ENCODE measurements around the gene GDNF.
A peak's percentile ranks its signal among the peaks of the same experiment; 100 is the strongest.

Gene GDNF

DNA sequence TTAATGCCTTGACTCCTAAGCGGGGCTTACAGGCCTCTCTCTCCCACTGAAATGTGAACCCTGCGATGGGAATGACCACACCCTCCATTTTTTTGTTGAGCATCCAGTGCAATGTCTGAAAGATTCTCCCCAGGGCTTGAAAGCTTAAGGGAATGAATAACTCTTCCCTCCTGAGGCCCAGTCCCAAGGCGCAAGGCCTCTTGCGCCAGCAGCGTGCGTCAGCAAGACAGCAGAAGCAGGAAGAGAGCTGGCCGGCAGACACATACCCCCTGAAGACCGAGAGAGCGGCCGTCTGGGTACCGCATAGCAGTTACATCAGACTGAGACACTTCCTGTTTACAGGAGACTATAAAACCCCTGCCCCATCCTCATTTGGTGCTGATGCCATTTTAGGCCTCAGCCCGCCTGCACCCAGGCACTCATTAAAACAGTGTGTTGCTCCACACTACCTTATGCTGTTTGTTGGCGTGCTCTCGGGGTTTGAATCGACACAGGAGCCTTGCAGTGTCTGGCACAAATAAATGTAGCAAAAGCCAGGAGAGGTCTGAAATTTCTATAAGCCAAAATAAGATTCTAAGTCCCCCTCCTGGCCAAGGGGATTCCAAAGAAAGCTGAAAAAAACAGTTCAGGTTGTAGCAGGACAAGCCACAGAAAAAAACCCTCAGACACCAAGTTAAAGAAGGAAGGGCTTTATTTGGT is 62.3 kb downstream of the GDNF start:
- peak; percentile 86 for DNase-seq

DNA sequence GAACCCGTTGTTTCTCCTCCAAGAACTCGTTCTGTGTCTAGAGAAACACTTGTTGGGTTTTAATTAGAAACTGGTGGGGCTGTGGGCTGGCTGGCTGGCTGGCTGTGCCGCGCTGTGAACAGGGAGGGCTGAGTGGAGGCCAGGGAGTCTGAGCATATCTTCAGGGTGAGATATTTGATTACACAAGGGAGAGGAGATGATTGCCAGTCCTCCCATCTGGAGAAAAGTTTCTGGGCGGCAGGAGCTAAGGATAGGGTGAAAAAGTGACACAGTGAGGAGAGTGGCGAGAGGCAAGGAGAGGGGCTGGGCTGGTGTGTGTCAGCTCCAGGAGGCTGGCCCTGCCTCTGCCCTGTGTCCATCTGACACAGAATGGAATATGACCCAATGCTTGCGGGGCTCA is 63.0 kb downstream of the GDNF start:
- DNase-seq: peak; percentile 95

DNA sequence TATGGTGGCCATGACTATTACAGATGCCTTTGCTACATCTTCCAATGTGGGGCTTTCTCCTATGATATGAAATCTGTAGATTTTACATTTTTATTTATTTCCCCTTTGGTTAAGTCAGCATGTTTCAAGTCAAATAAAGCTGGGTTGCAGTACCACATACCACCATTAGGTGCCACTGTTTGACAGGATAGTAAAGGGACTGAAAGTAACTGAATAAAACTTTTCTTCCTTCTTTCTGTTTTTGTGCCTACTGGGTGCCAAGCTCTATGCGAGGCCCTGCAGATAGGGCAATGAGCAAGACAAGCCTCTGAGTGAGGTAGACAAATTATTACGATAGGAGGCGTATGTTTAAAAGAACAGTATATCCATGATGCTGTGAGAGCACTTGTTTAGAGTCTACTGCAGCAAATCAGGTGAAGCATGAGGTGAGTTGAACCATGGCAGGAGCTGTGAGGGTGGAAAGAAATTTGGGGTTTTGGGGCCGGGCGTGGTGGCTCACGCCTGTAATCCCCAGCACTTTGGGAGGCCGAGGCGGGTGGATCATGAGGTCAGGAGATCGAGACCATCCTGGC is 64.8 kb downstream of the GDNF start:
- DNase-seq: peak; percentile 45

DNA sequence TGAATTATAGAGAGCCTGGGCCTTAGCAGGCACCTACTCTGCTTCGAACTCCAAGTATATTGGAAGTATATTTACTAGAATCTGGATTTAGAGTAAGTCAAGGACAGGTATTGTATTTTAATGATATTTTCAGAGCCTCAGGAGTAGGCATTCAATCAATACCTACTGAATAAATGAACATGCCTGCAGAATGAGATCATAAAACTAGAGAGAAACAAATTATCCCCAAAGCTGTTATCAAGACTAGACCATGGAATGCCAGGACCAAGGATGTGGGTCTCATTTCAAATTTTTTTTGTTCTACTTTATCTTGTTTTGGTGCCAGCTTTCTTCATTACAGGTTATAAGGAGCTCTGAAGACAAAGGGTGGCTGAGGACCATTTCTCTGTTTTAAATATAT is 66.0 kb downstream of the GDNF start:
- DNase-seq: no peak

DNA sequence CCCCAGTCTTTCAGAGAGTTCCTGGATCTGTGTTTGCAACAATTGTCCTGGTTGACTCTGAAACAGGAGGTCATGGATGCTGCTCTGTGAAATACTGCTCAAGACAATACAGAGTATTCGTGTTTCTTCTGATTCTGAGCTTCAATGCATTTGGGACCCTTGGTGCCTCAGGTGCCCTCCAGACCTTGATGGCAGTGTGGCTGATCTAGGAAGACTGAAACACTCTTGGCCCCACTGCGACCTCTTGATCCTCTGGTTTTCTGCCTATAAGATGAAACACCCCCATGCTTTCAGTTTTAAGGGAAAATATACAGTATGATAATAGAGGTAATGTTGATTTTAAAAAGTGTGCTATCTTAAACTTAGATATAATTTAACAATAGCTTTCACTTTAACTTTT is 67.6 kb downstream of the GDNF start:
- no peak for DNase-seq

DNA sequence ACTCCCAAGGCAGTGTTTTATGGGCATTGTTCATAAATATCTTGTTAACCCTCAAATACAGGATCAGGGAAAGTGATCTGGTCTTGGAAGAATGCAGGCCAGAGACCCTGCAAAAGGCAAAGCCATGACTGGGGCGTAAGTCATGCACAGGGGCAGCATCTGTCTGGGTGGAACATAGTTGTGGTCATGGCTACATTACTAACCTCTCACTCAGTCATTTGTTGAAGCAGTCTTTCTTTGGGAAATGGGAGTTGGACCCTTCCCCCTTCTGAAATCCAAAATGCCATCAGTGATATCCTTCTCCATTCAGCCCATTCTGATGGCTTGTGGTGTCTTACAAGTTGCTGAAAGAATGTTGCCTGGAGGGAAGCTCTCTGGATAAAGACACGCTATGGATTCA is 68.1 kb downstream of the GDNF start:
- peak; percentile 100 for DNase-seq

DNA sequence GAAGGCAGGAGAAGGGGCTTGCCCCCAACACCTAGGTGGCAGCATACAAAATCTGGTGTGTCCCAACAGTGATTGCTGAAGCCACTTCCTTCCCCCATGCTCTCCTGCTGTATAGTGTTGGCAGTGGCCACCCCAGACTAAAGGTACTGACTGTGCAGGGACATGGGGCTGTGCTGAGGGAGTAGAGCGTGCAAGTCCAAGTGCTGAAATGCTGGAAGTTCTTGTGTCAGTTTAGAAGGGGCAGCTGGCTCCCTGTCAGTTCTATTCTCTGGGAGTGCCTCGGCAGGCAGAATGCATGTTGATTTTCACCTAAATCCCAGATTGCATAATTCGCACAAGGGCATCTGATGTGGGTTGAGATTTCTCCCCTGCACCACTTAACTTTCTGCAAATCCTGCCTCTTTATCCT is 68.6 kb downstream of the GDNF start:
- DNase-seq: peak; percentile 55

DNA sequence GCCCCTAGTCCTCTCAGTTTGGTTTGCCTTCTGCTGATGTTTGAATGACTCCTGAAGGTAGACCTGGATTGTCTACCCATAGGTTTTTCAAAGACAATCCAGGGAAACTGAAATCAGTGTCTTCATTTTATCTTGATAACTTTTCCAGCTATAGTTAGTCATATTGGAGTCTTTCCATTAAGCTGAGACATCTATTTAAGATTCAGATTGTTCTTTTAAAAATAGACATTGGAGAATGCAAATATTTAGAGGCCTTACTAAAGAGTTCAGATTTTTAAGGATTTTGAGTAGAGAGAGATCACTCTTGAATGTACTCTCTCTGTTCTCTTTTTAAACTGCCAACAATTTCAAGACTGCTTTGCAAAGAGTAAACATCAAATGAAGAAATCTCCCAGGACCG is 69.1 kb downstream of the GDNF start:
- DNase-seq: peak; percentile 50

DNA sequence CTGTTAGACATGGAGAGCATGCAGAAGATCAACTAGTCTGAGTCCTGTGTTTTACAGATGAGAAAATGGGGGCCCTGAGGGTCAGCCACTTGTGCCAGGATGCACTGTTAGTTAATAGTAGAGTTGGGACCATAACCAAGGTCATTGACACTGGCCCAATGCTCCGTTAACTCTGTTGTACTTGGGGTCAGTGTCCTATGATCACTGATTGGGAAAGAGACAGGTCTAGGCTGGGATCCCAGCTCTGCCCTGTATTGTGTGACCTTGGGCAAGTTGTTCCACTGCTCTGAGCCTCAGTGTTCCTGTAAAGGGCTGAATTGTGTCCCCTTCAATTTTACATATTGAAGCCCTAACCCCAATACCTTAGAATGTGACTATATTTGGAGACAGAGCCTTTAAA is 70.0 kb downstream of the GDNF start:
- DNase-seq: no peak

DNA sequence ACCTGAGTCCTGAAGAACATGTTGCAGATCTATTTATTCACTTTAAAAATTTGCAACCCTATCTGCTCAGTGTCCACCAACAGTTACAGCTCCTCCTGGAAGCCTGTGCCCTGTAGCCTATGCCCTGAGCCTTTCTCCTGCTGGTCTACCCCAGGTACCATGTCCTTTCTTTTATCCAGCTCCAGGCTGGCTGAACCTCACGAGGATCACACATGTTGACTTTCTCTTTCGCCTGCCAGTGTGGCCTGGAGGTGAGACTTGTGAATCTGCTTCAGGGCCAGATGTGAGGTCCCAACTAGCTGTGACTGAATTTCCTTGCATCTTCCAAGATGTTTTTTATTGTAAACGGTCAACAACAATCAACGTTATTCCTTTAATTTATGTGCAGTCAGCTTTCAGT is 70.7 kb downstream of the GDNF start:
- no peak for DNase-seq

DNA sequence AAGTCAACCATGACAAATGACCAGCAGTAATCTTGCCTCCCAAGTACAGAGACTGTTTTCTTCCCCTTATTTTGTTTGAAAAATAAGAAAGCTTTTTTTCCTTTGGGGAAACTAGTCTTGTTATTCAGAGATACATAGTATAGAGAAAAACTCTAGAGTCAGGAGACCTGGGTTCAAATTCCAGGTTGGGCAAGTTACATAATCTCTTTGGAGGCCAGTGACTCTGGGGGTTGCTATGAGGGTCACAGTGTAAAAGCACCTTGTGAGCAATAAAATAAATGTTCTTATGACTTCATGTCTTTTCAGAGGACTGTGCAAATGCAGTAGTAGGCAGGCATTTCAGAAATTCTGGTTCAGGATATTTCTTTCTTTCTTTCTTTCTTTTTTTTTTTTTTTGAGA is 71.5 kb downstream of the GDNF start:
- no peak for DNase-seq

DNA sequence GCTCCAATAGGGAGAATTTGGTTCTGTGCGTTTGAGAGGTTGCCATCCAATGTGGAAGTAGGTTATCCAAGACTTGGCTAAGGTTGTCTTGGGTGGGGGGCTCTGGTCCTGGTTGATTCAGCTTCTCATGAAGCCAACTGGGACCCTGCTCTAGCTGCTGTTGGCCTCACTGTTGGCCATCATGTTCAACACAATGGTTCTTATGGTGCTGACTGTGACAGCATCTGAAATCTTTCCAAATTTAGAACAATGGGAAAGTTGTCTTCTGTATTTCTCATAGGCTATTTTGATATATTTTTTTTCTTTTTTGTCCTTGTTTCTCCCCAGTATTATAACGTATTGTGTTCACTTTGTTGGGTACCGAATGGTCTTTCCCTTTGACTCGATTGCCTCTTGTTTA is 71.9 kb downstream of the GDNF start:
- DNase-seq: no peak

DNA sequence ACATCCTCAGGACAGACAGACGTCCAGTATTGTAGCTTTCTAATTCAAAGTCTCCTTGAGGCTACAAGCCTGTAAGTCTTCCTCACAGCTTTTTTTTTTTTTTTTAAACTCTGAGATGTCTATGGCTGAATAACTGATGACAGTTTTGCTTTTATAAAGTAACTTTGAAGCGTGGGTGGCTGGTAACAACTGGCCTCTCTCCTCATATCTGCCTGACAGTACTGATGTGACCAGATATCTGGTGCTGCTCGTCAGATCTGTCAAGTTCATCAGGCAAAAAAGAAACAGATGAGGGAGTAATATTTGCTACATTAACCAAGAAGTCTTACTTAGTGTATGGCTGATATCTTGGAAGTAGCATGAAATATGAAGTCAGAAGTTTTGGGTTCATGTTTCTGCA is 72.6 kb downstream of the GDNF start:
- DNase-seq: no peak

Data from fibroblast of skin of back (primary cell).